Peyer's patch (tissue), 4 donors: ENCODE results near the gene ZFAND5.

ENCODE experiments used
- POLR2A ChIP-seq, 2 donors: fragments of 450-650 bp; IDR thresholded peaks; one replicate each; pipeline ENCODE4 v1.5.1; 2017; ENCODE audit warnings: antibody characterized with exemption in 2 of 2, mild to moderate bottlenecking in 2 of 2, moderate library complexity in 2 of 2
- TF ChIP-seq, protein P1 (sequence below), 6 experiments: fragments of 450-650 bp in 4 of 6; fragments of 200-600 bp in 2 of 6; sonication (generic) in 1 of 6; IDR thresholded peaks; one replicate each; pipeline ENCODE4 v1.5.1; 2017 to 2019; ENCODE audit warnings: antibody characterized with exemption in 6 of 6, mild to moderate bottlenecking in 3 of 6, moderate library complexity in 1 of 6

DNA sequence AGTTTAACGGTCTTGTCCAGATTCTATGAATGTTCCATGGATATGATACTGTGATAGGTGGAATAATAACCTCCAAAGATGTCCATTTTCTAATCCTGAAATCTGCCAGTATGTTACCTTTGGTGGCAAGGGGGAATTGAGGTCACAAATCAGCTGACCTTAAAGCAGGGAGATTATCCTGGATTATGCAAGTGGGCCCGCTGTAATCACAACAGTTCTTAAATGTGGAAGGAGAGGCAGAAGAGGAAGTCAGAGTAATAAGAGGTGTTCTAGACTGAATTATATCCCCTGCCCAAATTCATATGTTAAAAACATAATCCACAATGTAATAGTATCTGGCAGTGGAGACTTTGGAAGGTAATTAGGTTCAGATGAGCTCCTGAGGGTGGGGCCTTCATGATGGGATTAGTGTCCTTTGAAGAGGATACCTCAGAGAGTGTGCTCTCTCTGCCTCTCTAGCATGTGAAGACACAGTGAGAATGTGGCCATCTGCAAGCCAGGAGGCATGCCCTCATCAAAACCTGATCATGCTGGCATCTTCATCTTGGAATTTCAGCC, 47.6 kb upstream of the ZFAND5 start:
- TF ChIP-seq, protein P1, sequence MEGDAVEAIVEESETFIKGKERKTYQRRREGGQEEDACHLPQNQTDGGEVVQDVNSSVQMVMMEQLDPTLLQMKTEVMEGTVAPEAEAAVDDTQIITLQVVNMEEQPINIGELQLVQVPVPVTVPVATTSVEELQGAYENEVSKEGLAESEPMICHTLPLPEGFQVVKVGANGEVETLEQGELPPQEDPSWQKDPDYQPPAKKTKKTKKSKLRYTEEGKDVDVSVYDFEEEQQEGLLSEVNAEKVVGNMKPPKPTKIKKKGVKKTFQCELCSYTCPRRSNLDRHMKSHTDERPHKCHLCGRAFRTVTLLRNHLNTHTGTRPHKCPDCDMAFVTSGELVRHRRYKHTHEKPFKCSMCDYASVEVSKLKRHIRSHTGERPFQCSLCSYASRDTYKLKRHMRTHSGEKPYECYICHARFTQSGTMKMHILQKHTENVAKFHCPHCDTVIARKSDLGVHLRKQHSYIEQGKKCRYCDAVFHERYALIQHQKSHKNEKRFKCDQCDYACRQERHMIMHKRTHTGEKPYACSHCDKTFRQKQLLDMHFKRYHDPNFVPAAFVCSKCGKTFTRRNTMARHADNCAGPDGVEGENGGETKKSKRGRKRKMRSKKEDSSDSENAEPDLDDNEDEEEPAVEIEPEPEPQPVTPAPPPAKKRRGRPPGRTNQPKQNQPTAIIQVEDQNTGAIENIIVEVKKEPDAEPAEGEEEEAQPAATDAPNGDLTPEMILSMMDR (IDR thresholded peaks at IDR 0.05): no peak
- TF ChIP-seq POLR2A (IDR thresholded peaks at IDR 0.05): no peak
